Measurements from ENCODE around the gene ACOT7. TPM values are rescaled to one million over a fixed set of nuclear protein-coding genes. Genes with fewer than 3 reads are reported as not detected.
"Not testable (repeated sequence)": the region's sequence is repeated elsewhere in the genome, so short reads cannot be mapped to it uniquely, and the experiment has no call there.

The ACOT7 gene
- total RNA-seq, 2 experiments from 2014 or later, result 23.4 to 53.6 TPM

DNA sequence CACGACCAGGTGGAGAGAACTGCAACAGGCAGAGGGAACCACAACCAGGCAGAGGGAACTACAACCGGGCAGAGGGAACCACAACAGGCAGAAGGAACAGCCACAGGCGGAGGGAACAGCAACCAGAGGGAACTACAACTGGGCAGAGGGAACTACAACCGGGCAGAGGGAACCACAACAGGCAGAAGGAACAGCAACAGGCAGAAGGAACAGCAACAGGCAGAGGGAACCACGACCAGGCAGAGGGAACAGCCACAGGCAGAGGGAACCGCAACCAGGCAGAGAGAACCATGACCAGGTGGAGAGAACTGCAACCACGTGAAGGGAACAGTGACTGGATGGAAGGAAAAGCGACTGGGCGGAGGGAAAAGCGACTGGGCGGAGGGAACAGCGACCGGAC, 85.1 kb downstream of the ACOT7 start:
- Histone ChIP-seq H4K20me1 (ENCODE audit: insufficient read depth, low read length) (no peaks in the 10 kb centered on the region), H2AFZ (ENCODE audit: low read length) (no peak overlapping the region), H3K9me3 (ENCODE audit: low read length) (no peaks in the 10 kb centered on the region), H3K4me1 (ENCODE audit: insufficient read depth, low read length, poor library complexity, severe bottlenecking) (no peaks in the 10 kb centered on the region), H3K79me2 (ENCODE audit: insufficient read depth, low read depth, low read length) (no peaks in the 10 kb centered on the region), H3K9me2 (ENCODE audit: insufficient read depth, low read length) (no peaks in the 10 kb centered on the region), H3K27ac (ENCODE audit: low read depth, low read length, poor library complexity, severe bottlenecking) (no peak overlapping the region), H3K4me2 (ENCODE audit: low read length) (no peak overlapping the region), H3K4me3 (ENCODE audit: low read depth, low read length, poor library complexity, severe bottlenecking) (no peak overlapping the region), H3K36me3 (ENCODE audit: insufficient read depth, low read length) (no peaks in the 10 kb centered on the region; the same call in 1 of the 2 replicates)
- TF ChIP-seq, protein P1, sequence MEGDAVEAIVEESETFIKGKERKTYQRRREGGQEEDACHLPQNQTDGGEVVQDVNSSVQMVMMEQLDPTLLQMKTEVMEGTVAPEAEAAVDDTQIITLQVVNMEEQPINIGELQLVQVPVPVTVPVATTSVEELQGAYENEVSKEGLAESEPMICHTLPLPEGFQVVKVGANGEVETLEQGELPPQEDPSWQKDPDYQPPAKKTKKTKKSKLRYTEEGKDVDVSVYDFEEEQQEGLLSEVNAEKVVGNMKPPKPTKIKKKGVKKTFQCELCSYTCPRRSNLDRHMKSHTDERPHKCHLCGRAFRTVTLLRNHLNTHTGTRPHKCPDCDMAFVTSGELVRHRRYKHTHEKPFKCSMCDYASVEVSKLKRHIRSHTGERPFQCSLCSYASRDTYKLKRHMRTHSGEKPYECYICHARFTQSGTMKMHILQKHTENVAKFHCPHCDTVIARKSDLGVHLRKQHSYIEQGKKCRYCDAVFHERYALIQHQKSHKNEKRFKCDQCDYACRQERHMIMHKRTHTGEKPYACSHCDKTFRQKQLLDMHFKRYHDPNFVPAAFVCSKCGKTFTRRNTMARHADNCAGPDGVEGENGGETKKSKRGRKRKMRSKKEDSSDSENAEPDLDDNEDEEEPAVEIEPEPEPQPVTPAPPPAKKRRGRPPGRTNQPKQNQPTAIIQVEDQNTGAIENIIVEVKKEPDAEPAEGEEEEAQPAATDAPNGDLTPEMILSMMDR (conservative IDR thresholded peaks at IDR 0.05; ENCODE audit: low read length), result no peak
- TF ChIP-seq EZH2phosphoT487 (IDR thresholded peaks at IDR 0.05; ENCODE audit: borderline replicate concordance, low read depth, low read length), result no peak
- BruUV-seq (replicated peaks), result no TSS peak
- no peak for DNase-seq (ENCODE audit: low spot score)
- intact Hi-C loops (cut with micrococcal nuclease; ENCODE audit: unreplicated experiment), result no loop called here
- CTCF ChIA-PET (ENCODE audit: unreplicated experiment), result no interaction called here
- POLR2A ChIA-PET, result no interaction called here

DNA sequence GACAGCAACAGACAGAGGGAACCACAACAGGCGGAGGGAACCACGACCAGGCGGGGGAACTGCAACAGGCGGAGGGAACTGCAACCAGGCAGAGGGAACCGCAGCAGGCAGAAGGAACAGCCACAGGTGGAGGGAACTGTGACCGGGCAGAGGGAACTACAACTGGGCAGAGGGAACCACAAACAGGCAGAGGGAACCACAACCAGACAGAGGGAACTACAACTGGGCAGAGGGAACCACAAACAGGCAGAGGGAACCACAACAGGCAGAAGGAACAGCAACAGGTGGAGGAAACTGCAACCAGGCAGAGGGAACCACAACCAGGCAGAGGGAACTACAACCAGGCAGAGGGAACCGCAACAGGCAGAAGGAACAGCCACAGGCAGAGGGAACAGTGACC, 85.9 kb downstream of the ACOT7 start:
- CTCF ChIA-PET (ENCODE audit: unreplicated experiment); H3K9me3 ChIP-seq (ENCODE audit: low read length); BruUV-seq (replicated peaks); H3K9me2 ChIP-seq (ENCODE audit: insufficient read depth, low read length); H3K27ac ChIP-seq (ENCODE audit: low read depth, low read length, poor library complexity, severe bottlenecking); DNase-seq (ENCODE audit: low spot score); intact Hi-C loops (cut with micrococcal nuclease; ENCODE audit: unreplicated experiment); H4K20me1 ChIP-seq (ENCODE audit: insufficient read depth, low read length); H3K36me3 ChIP-seq (ENCODE audit: insufficient read depth, low read length); H3K4me2 ChIP-seq (ENCODE audit: low read length); POLR2A ChIA-PET; H2AFZ ChIP-seq (ENCODE audit: low read length); H3K79me2 ChIP-seq (ENCODE audit: insufficient read depth, low read depth, low read length); H3K4me3 ChIP-seq (ENCODE audit: low read depth, low read length, poor library complexity, severe bottlenecking); H3K4me1 ChIP-seq (ENCODE audit: insufficient read depth, low read length, poor library complexity, severe bottlenecking): not testable (repeated sequence)

DNA sequence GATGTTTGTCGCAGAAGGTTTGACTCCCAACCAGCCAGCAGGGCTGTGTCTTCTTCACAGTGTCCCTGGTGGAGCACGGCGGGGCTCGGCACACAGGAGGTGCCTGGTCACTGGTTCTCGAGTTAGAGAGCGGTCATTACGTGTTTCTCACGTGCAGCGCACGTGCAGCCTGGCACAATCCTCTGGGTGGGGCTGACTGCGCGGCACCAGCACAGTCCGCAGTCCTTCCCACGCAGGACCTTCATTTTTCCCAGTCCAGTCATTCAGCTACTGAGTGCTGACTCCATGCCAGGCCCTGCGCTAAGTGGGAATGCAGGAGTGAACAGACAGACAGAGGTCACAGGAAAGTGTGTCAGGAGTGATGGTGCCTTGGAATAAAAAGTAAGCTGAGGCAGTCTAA, 86.5 kb downstream of the ACOT7 start:
- Histone ChIP-seq H3K27ac (ENCODE audit: low read depth, low read length, poor library complexity, severe bottlenecking) (no peak overlapping the region), H3K36me3 (ENCODE audit: insufficient read depth, low read length) (no peaks in the 10 kb centered on the region; the same call in 1 of the 2 replicates), H3K79me2 (ENCODE audit: insufficient read depth, low read depth, low read length) (no peaks in the 10 kb centered on the region), H3K4me1 (ENCODE audit: insufficient read depth, low read length, poor library complexity, severe bottlenecking) (no peaks in the 10 kb centered on the region), H3K9me2 (ENCODE audit: insufficient read depth, low read length) (no peaks in the 10 kb centered on the region), H2AFZ (ENCODE audit: low read length) (no peak overlapping the region), H3K4me2 (ENCODE audit: low read length) (no peak overlapping the region), H3K4me3 (ENCODE audit: low read depth, low read length, poor library complexity, severe bottlenecking) (no peak overlapping the region), H4K20me1 (ENCODE audit: insufficient read depth, low read length) (no peaks in the 10 kb centered on the region), H3K9me3 (ENCODE audit: low read length) (no peaks in the 10 kb centered on the region)
- intact Hi-C loops (cut with micrococcal nuclease; ENCODE audit: unreplicated experiment), result no loop called here
- no TSS peak for BruUV-seq (replicated peaks)
- ChIA-PET CTCF (ENCODE audit: unreplicated experiment) (no interaction called here), POLR2A (no interaction called here)
- TF ChIP-seq, protein P1 (conservative IDR thresholded peaks at IDR 0.05; ENCODE audit: low read length), result no peak
- TF ChIP-seq EZH2phosphoT487 (IDR thresholded peaks at IDR 0.05; ENCODE audit: borderline replicate concordance, low read depth, low read length), result no peak
- DNase-seq (ENCODE audit: low spot score), result no peak

Measured in OCI-LY7 (cell line).